NCI-H2171 (cell line): ENCODE data around the gene ZNF385B.

Experiments
- DNase-seq: peaks from one replicate; lab custom pipeline; 2025; lab: John Stamatoyannopoulos, UW

Gene ZNF385B

GRCh38 chr2:179745635-179746256 lies 115.7 kb downstream of the ZNF385B start:
- no peak for DNase-seq

GRCh38 chr2:179744401-179744800 lies 117.0 kb downstream of the ZNF385B start:
- no peak for DNase-seq

- no peak for DNase-seq
These were observed 120.1 kb downstream of the ZNF385B start for GRCh38 chr2:179741317-179741716.

GRCh38 chr2:179729966-179730365 lies 131.4 kb downstream of the ZNF385B start:
- no peak for DNase-seq

- DNase-seq = no peak
These were observed 134.8 kb downstream of the ZNF385B start for GRCh38 chr2:179726461-179727180.

GRCh38 chr2:179724403-179724802 lies 137.0 kb downstream of the ZNF385B start:
- no peak for DNase-seq

- DNase-seq = no peak
These were observed 141.1 kb downstream of the ZNF385B start for GRCh38 chr2:179720173-179720772.

GRCh38 chr2:179715871-179716270 lies 145.5 kb downstream of the ZNF385B start:
- DNase-seq = no peak

GRCh38 chr2:179715196-179715595 lies 146.2 kb downstream of the ZNF385B start:
- DNase-seq = no peak

GRCh38 chr2:179712825-179713224 lies 148.6 kb downstream of the ZNF385B start:
- no peak for DNase-seq

GRCh38 chr2:179711375-179711774 lies 150.0 kb downstream of the ZNF385B start:
- DNase-seq = no peak

GRCh38 chr2:179703702-179704101 lies 157.7 kb downstream of the ZNF385B start:
- no peak for DNase-seq

- DNase-seq = no peak
These were observed 158.5 kb downstream of the ZNF385B start for GRCh38 chr2:179702912-179703311.

GRCh38 chr2:179701524-179702110 lies 159.8 kb downstream of the ZNF385B start:
- DNase-seq = no peak

GRCh38 chr2:179695486-179695885 lies 165.9 kb downstream of the ZNF385B start:
- no peak for DNase-seq

GRCh38 chr2:179694963-179695362 lies 166.4 kb downstream of the ZNF385B start:
- DNase-seq = no peak

- DNase-seq = no peak
These were observed 168.8 kb downstream of the ZNF385B start for GRCh38 chr2:179692610-179693009.

- no peak for DNase-seq
These were observed 169.4 kb downstream of the ZNF385B start for GRCh38 chr2:179692043-179692442.

- no peak for DNase-seq
These were observed 170.2 kb downstream of the ZNF385B start for GRCh38 chr2:179691235-179691634.

- no peak for DNase-seq
These were observed 174.6 kb downstream of the ZNF385B start for GRCh38 chr2:179686718-179687342.

- no peak for DNase-seq
These were observed 175.3 kb downstream of the ZNF385B start for GRCh38 chr2:179686069-179686468.

- no peak for DNase-seq
These were observed 176.3 kb downstream of the ZNF385B start for GRCh38 chr2:179685146-179685545.

- no peak for DNase-seq
These were observed 178.7 kb downstream of the ZNF385B start for GRCh38 chr2:179682756-179683155.
